ENCODE measurements around the gene PRDM1.

DNA sequence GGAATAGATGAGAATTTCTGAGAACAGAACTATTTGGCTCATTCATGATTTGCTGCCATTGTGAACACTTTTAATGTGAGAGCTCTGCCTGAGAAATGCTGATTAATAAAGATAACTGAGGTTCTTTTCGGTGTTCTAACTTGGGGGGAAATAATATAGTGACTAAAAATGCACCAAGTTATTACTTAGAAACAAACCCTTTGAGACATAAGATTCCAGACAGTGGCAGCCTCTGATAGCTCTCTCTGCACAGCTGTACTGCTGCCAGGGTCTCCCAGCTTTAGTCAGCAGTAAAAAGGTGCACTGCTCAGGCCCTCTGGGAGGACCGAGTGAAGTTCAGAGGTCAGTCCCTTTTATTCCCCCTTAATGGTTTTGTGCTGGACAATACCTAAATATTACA lies 2.5 kb upstream of the PRDM1 start:
- TF ChIP-seq, protein P1, sequence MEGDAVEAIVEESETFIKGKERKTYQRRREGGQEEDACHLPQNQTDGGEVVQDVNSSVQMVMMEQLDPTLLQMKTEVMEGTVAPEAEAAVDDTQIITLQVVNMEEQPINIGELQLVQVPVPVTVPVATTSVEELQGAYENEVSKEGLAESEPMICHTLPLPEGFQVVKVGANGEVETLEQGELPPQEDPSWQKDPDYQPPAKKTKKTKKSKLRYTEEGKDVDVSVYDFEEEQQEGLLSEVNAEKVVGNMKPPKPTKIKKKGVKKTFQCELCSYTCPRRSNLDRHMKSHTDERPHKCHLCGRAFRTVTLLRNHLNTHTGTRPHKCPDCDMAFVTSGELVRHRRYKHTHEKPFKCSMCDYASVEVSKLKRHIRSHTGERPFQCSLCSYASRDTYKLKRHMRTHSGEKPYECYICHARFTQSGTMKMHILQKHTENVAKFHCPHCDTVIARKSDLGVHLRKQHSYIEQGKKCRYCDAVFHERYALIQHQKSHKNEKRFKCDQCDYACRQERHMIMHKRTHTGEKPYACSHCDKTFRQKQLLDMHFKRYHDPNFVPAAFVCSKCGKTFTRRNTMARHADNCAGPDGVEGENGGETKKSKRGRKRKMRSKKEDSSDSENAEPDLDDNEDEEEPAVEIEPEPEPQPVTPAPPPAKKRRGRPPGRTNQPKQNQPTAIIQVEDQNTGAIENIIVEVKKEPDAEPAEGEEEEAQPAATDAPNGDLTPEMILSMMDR (IDR thresholded peaks at IDR 0.05), result no peak
- no peak for TF ChIP-seq POLR2A (IDR thresholded peaks at IDR 0.05)

Measured in body of pancreas (tissue), 4 donors.